Keratinocyte (primary cell): ENCODE measurements around the gene ZKSCAN1. TPM values are rescaled to one million over a fixed set of nuclear protein-coding genes. Genes with fewer than 3 reads are reported as not detected.
"Not testable (repeated sequence)": the region's sequence is repeated elsewhere in the genome, so short reads cannot be mapped to it uniquely, and the experiment has no call there.

Experiments used
- DNase-seq: peaks from one replicate; pipeline ENCODE4 v3.0.0-alpha.2; 2011; ENCODE audit warnings: low read depth, missing footprints, low spot score
- FAIRE-seq: peaks from 2 replicates; lab custom pipeline; 2011; peaks lifted over from hg19 to GRCh38; lab: Jason Lieb, UNC
- H2AFZ ChIP-seq: 2 replicates; pipeline ENCODE4 v1.6.0; 2012; ENCODE audit warnings: low read length, control low read depth, inconsistent platforms; ENCODE audit not compliant: control insufficient read depth
- H3K27ac ChIP-seq: 2 replicates; pipeline ENCODE4 v1.5.1; 2011; ENCODE audit warnings: low read length; ENCODE audit not compliant: control insufficient read depth, insufficient read depth
- H3K27me3 ChIP-seq: 3 replicates; pipeline ENCODE4 v1.6.0; 2011; ENCODE audit warnings: low read length; ENCODE audit not compliant: control insufficient read depth, insufficient read depth; ENCODE audit errors: extremely low read depth
- H3K36me3 ChIP-seq, 2 experiments: 2 replicates in 1 of 2; 3 replicates in 1 of 2; pipeline ENCODE4 v1.5.1; 2011; ENCODE audit warnings: low read length in 2 of 2, mild to moderate bottlenecking in 1 of 2; ENCODE audit not compliant: control insufficient read depth in 2 of 2, insufficient read depth in 2 of 2; ENCODE audit errors: extremely low read depth in 1 of 2
- H3K4me1 ChIP-seq: 3 replicates; pipeline ENCODE4 v1.5.1; 2011; ENCODE audit warnings: low read length; ENCODE audit not compliant: control insufficient read depth, insufficient read depth; ENCODE audit errors: extremely low read depth
- H3K4me2 ChIP-seq: 3 replicates; pipeline ENCODE4 v1.6.0; 2011; ENCODE audit warnings: low read depth, low read length; ENCODE audit not compliant: control insufficient read depth, insufficient read depth; ENCODE audit errors: extremely low read depth
- H3K4me3 ChIP-seq, 3 experiments: fragments of 200-600 bp in 1 of 3; sonication (generic) in 1 of 3; 2 replicates in 2 of 3; 3 replicates in 1 of 3; pipeline ENCODE4 v1.5.1; 2011 to 2016; ENCODE audit warnings: low read length in 3 of 3, mild to moderate bottlenecking in 3 of 3, control low read depth in 2 of 3, inconsistent platforms in 1 of 3, low read depth in 1 of 3, mixed read lengths in 1 of 3, mixed run types in 1 of 3, moderate library complexity in 1 of 3; ENCODE audit not compliant: control insufficient read depth in 2 of 3, insufficient read depth in 2 of 3; ENCODE audit errors: extremely low read depth in 1 of 3
- H3K79me2 ChIP-seq: 2 replicates; pipeline ENCODE4 v1.6.0; 2012; ENCODE audit warnings: low read length; ENCODE audit not compliant: control insufficient read depth, insufficient read depth
- H3K9ac ChIP-seq: 3 replicates; pipeline ENCODE4 v1.6.0; 2011; ENCODE audit warnings: low read length; ENCODE audit not compliant: control insufficient read depth, insufficient read depth; ENCODE audit errors: extremely low read depth
- H3K9me1 ChIP-seq: 3 replicates; pipeline ENCODE4 v1.6.0; 2011; ENCODE audit warnings: low read length; ENCODE audit not compliant: control insufficient read depth, insufficient read depth; ENCODE audit errors: extremely low read depth
- H3K9me3 ChIP-seq: 2 replicates; pipeline ENCODE4 v1.5.1; 2012; ENCODE audit warnings: low read depth, low read length; ENCODE audit not compliant: control insufficient read depth
- H4K20me1 ChIP-seq: 3 replicates; pipeline ENCODE4 v1.6.0; 2011; ENCODE audit warnings: low read length; ENCODE audit not compliant: control insufficient read depth, insufficient read depth; ENCODE audit errors: extremely low read depth
- CTCF ChIP-seq, 3 experiments: IDR thresholded peaks in 1 of 3; conservative IDR thresholded peaks in 1 of 3; optimal IDR thresholded peaks in 1 of 3; 2 replicates in 2 of 3; 3 replicates in 1 of 3; pipeline versions ENCODE3 to v1.5.1; 2011; ENCODE audit warnings: low read length in 3 of 3, mild to moderate bottlenecking in 3 of 3, moderate library complexity in 2 of 3, control low read depth in 1 of 3, inconsistent platforms in 1 of 3; ENCODE audit not compliant: insufficient read depth in 2 of 3; ENCODE audit errors: extremely low read depth in 1 of 3
- EZH2 ChIP-seq: IDR thresholded peaks from one replicate; pipeline ENCODE4 v1.6.1; 2012; ENCODE audit warnings: inconsistent platforms, mild to moderate bottlenecking, low read length, moderate library complexity
- dilution Hi-C: fragments of 300-500 bp; cut with MboI; formaldehyde crosslinking; loops from one replicate; pipeline ENCODE4 v1.7.0; 2020; ENCODE audit warnings: low sequenced_read_pairs; ENCODE audit not compliant: extremely low pct_ligation_motif_present
- polyA plus RNA-seq, 5 experiments: library from polyadenylated mRNA; depleted of rRNA in 3 of 5; stranded (reverse) in 3 of 5; stranded (forward) in 1 of 5; unstranded in 1 of 5; fragments of >200 nt; gene quantifications; 1 replicate in 1 of 5; 2 replicates in 3 of 5; 3 replicates in 1 of 5; pipeline versions ENCODE4 v1.2.1 to v1.2.3, GENCODE V29; 2011 to 2012; ENCODE audit warnings: missing spikeins in 2 of 5, low read depth in 1 of 5, low replicate concordance in 1 of 5

Gene ZKSCAN1
- polyA plus RNA-seq, 1 donor (not counting 4 experiments of a cell fraction or from before 2014, with no cell fraction given): 24.7 TPM

DNA sequence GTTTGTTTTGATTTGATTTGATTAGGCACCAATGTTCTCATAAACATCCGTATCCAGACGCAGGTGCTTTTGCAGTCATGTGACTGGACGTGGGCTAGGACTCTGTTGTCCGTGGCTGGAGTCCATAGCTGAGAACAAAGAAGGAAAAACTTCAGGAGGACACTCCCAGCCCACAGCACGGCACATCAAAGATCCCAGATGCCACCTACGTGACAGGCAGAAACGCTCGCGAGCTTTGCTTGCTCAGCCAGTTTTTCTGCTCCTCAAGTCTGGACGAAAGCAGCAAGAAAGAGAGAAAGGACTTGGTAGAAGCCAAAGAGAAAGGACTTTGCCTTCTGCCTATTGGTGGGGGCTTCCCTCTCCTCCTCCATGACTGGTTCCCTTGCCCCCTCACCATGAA, 6.9 kb upstream of the ZKSCAN1 start:
- FAIRE-seq (no peak), DNase-seq (no peak)
- no peaks in the 10 kb centered on the region for H3K36me3 ChIP-seq
- no peaks in the 10 kb centered on the region for H3K9me1 ChIP-seq
- no peak overlapping the region for H3K4me3 ChIP-seq
- H3K27ac ChIP-seq: no peak overlapping the region
- peaks cover 9% of the 10 kb centered on the region for H3K4me1 ChIP-seq
- peak overlapping the region; percentile 13 for H3K4me2 ChIP-seq
- no peaks in the 10 kb centered on the region for H3K27me3 ChIP-seq
- dilution Hi-C loops: no loop called here
- H4K20me1 ChIP-seq: no peaks in the 10 kb centered on the region
- TF ChIP-seq EZH2: no peak
- TF ChIP-seq CTCF (optimal IDR thresholded peaks at IDR 0.05 in 1 of 3, IDR thresholded peaks at IDR 0.05 in 1 of 3, conservative IDR thresholded peaks at IDR 0.05 in 1 of 3; ENCODE audit: extremely low read depth in 1 of 3, insufficient read depth in 2 of 3, low read length in 3 of 3): no peak
- no peak overlapping the region for H3K9ac ChIP-seq
- no peaks in the 10 kb centered on the region for H3K79me2 ChIP-seq
- H2AFZ ChIP-seq: peak overlapping the region; percentile 17
- no peaks in the 10 kb centered on the region for H3K9me3 ChIP-seq

- dilution Hi-C loops, H3K27me3 ChIP-seq, H3K36me3 ChIP-seq, H3K27ac ChIP-seq, DNase-seq, H3K4me2 ChIP-seq, H3K79me2 ChIP-seq, FAIRE-seq, H3K4me3 ChIP-seq, H2AFZ ChIP-seq, H4K20me1 ChIP-seq, H3K9me3 ChIP-seq, H3K9ac ChIP-seq, H3K9me1 ChIP-seq: not testable (repeated sequence)
- H3K4me1 ChIP-seq: peaks cover 14% of the 10 kb centered on the region
These were observed 5.4 kb upstream of the ZKSCAN1 start for GRCh38 chr7:100009952-100010351.

DNA sequence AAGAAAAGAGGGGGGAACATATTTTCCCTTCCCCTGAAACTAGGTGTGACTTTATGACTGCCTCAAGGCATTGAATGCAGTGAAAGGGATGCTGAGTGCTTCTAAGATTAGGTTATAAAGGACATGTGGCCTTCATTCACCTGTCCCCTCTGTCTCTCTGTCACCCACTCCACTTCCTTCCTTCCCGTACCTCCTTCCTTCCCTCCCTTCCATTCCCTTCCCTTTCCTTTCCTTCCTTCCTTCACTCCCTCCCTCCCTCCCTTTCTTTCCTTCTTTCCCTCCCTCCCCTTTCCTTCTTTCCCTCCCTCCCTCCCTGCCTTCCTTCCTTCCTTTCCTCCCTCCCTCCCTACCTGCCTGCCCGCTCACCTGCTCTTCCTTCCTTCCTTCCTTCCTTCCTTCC, 4.5 kb upstream of the ZKSCAN1 start:
- Histone ChIP-seq H3K4me2 (no peak overlapping the region), H3K79me2 (peaks cover 5% of the 10 kb centered on the region), H3K27me3 (no peaks in the 10 kb centered on the region), H3K36me3 (no peaks in the 10 kb centered on the region), H4K20me1 (no peaks in the 10 kb centered on the region), H3K9ac (no peak overlapping the region), H3K4me3 (no peak overlapping the region), H3K9me3 (no peaks in the 10 kb centered on the region), H3K27ac (no peak overlapping the region), H3K4me1 (peaks cover 18% of the 10 kb centered on the region), H2AFZ (no peak overlapping the region), H3K9me1 (no peaks in the 10 kb centered on the region)
- FAIRE-seq (no peak), DNase-seq (no peak)
- TF ChIP-seq CTCF (optimal IDR thresholded peaks at IDR 0.05 in 1 of 3, IDR thresholded peaks at IDR 0.05 in 1 of 3, conservative IDR thresholded peaks at IDR 0.05 in 1 of 3; ENCODE audit: extremely low read depth in 1 of 3, insufficient read depth in 2 of 3, low read length in 3 of 3) (no peak), EZH2 (no peak)
- dilution Hi-C loops: no loop called here
